K562 (cell line): Measurements from ENCODE around the gene DHPS. TPM values are rescaled to one million over a fixed set of nuclear protein-coding genes. Genes with fewer than 3 reads are reported as not detected.

Experiments
- ADNP ChIP-seq: fragments of 200-800 bp; sonication (Bioruptor generic); IDR thresholded peaks from 2 replicates; pipeline ENCODE4 v1.6.1; 2016; ENCODE audit warnings: missing genetic modification characterization, missing compliant biosample characterization
- ARNT ChIP-seq, 2 experiments: fragments of 450-650 bp; IDR thresholded peaks; 2 replicates each; pipeline ENCODE4 v1.6.1; 2016; ENCODE audit warnings: mild to moderate bottlenecking in 1 of 2
- GATA2 ChIP-seq: sonication (generic); formaldehyde crosslinking; IDR thresholded peaks from 2 replicates; pipeline ENCODE4 v1.4.0; 2020; ENCODE audit warnings: mild to moderate bottlenecking, missing genetic modification reagents
- MAZ ChIP-seq, 2 experiments: fragments of 450-650 bp in 1 of 2; sonication (generic) in 1 of 2; formaldehyde crosslinking; IDR thresholded peaks in 1 of 2; conservative IDR thresholded peaks in 1 of 2; 2 replicates each; pipeline versions ENCODE4 v1.4.0 to v1.5.0; 2020; ENCODE audit warnings: mild to moderate bottlenecking in 1 of 2, missing genetic modification reagents in 1 of 2
- MIER1 ChIP-seq: fragments of 450-650 bp; IDR thresholded peaks from 2 replicates; pipeline ENCODE4 v1.6.1; 2016; ENCODE audit warnings: antibody characterized with exemption, mild to moderate bottlenecking, low read depth
- NELFE ChIP-seq: IDR thresholded peaks from 2 replicates; pipeline ENCODE4 v1.6.1; 2011; ENCODE audit warnings: mild to moderate bottlenecking; ENCODE audit not compliant: insufficient read depth, insufficient read length
- NR3C1 ChIP-seq: sonication (generic); formaldehyde crosslinking; IDR thresholded peaks from 2 replicates; pipeline ENCODE4 v1.8.1; 2022; ENCODE audit warnings: missing genetic modification reagents
- PHB2 ChIP-seq: fragments of 450-650 bp; IDR thresholded peaks from 2 replicates; pipeline ENCODE4 v1.6.1; 2017; ENCODE audit warnings: low read depth
- PHF8 ChIP-seq: fragments of 200-600 bp; sonication (generic); IDR thresholded peaks from 2 replicates; pipeline ENCODE4 v1.6.1; 2012; ENCODE audit warnings: mixed run types, mild to moderate bottlenecking, inconsistent platforms, low read length, moderate library complexity, borderline replicate concordance
- POLR3G ChIP-seq: IDR thresholded peaks from 2 replicates; pipeline ENCODE4 v1.6.1; 2011; ENCODE audit not compliant: insufficient read length, insufficient replicate concordance; ENCODE audit errors: extremely low read depth
- RBM22 ChIP-seq: fragments of 200-400 bp; formaldehyde crosslinking; IDR thresholded peaks from 2 replicates; pipeline ENCODE4 v1.6.1; 2018; ENCODE audit warnings: low read length, low read depth; ENCODE audit not compliant: poor library complexity, severe bottlenecking
- SNRNP70 ChIP-seq: fragments of 200-400 bp; formaldehyde crosslinking; optimal IDR thresholded peaks from 2 replicates; pipeline ENCODE3; 2017; ENCODE audit warnings: low read depth, low read length
- TAF7 ChIP-seq: fragments of 450-650 bp; IDR thresholded peaks from 2 replicates; pipeline ENCODE4 v1.6.1; 2016; ENCODE audit warnings: missing genetic modification characterization, missing compliant biosample characterization
- ZBTB11 ChIP-seq, 3 experiments: fragments of 200-800 bp in 1 of 3; fragments of 250-450 bp in 1 of 3; fragments of 450-650 bp in 1 of 3; sonication (Bioruptor Pico) in 1 of 3; sonication (Bioruptor generic) in 1 of 3; formaldehyde crosslinking in 1 of 3; IDR thresholded peaks; 2 replicates each; pipeline versions ENCODE4 v1.6.1 to v1.8.0; 2016 to 2022; ENCODE audit warnings: mild to moderate bottlenecking in 2 of 3, missing genetic modification characterization in 2 of 3, missing compliant biosample characterization in 1 of 3, moderate library complexity in 1 of 3
- ZNF165 ChIP-seq: fragments of 250-450 bp; sonication (Bioruptor Pico); IDR thresholded peaks from 2 replicates; pipeline ENCODE4 v1.4.0; 2020; ENCODE audit warnings: borderline replicate concordance
- ZNF512 ChIP-seq: IDR thresholded peaks from 2 replicates; pipeline ENCODE4 v1.6.1; 2016; ENCODE audit warnings: missing genetic modification characterization, missing compliant biosample characterization
- ZNF696 ChIP-seq: fragments of 250-450 bp; sonication (Bioruptor Pico); conservative IDR thresholded peaks from 2 replicates; pipeline ENCODE4 v1.4.0; 2020; ENCODE audit warnings: mild to moderate bottlenecking, moderate library complexity
- ZNF76 ChIP-seq: fragments of 250-450 bp; sonication (Bioruptor Pico); IDR thresholded peaks from 2 replicates; pipeline ENCODE4 v1.4.0; 2020; ENCODE audit warnings: mild to moderate bottlenecking, moderate library complexity, borderline replicate concordance
- ZZZ3 ChIP-seq: fragments of 450-650 bp; IDR thresholded peaks from 2 replicates; pipeline ENCODE4 v1.6.1; 2016; ENCODE audit warnings: antibody characterized with exemption, mild to moderate bottlenecking, moderate library complexity
- polyA plus RNA-seq, 8 experiments: library from polyadenylated mRNA; depleted of rRNA in 4 of 8; stranded (reverse) in 5 of 8; unstranded in 3 of 8; fragments of >200 nt; fragmentation: Nextera tagmentation in 2 of 8; fragmentation: Illumina TruSeq in 1 of 8; extraction: Ambion mirVana in 2 of 8; extraction: Trizol in 1 of 8; gene quantifications; 2 replicates each; pipeline versions ENCODE4 v1.2.1 to v1.2.3, GENCODE V29; 2011 to 2014; ENCODE audit warnings: inconsistent platforms in 1 of 8, missing spikeins in 1 of 8
- total RNA-seq, 7 experiments: library from RNA; depleted of rRNA in 6 of 7; stranded (reverse); fragments of >200 nt in 6 of 7; fragmentation: Illumina TruSeq in 2 of 7; extraction: Trizol in 2 of 7; gene quantifications; 2 replicates each; pipeline versions ENCODE4 v1.2.1 to v1.2.3, GENCODE V29; 2011 to 2021; ENCODE audit warnings: low replicate concordance in 1 of 7
- TF ChIP-seq, protein P1 (sequence below): fragments of 150-350 bp; conservative IDR thresholded peaks from 2 replicates; pipeline ENCODE4 v1.6.1; 2014; ENCODE audit warnings: low read length

The DHPS gene
- total and polyA plus RNA-seq, 9 of the 15 experiments (the other 6 are each of a cell fraction or from before 2014, with no cell fraction given): 47.1 to 110 (median 79.9) TPM

GRCh38 chr19:12681074-12681987 lies at the start of gene DHPS (continued):
- no peak for TF ChIP-seq ZNF165 (CRISPR knock-in tag)
- no peak for TF ChIP-seq PHB2
- TF ChIP-seq RBM22: peak; percentile 92
- TF ChIP-seq MIER1: no peak
- no peak; the same call in 1 of the 2 replicates for TF ChIP-seq NR3C1 (CRISPR knock-in tag)
- TF ChIP-seq ZBTB11 (CRISPR knock-in tag; IDR thresholded peaks at IDR 0.05): peak; percentile 54 to 94 (median 64); a peak in 5 of 6 replicates
- TF ChIP-seq, protein P1, sequence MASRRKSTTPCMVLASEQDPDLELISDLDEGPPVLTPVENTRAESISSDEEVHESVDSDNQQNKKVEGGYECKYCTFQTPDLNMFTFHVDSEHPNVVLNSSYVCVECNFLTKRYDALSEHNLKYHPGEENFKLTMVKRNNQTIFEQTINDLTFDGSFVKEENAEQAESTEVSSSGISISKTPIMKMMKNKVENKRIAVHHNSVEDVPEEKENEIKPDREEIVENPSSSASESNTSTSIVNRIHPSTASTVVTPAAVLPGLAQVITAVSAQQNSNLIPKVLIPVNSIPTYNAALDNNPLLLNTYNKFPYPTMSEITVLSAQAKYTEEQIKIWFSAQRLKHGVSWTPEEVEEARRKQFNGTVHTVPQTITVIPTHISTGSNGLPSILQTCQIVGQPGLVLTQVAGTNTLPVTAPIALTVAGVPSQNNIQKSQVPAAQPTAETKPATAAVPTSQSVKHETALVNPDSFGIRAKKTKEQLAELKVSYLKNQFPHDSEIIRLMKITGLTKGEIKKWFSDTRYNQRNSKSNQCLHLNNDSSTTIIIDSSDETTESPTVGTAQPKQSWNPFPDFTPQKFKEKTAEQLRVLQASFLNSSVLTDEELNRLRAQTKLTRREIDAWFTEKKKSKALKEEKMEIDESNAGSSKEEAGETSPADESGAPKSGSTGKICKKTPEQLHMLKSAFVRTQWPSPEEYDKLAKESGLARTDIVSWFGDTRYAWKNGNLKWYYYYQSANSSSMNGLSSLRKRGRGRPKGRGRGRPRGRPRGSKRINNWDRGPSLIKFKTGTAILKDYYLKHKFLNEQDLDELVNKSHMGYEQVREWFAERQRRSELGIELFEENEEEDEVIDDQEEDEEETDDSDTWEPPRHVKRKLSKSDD: no peak
- TF ChIP-seq NELFE: no peak
- no peak for TF ChIP-seq ZNF696 (CRISPR knock-in tag)
- peak; percentile 98 for TF ChIP-seq PHF8
- TF ChIP-seq ZNF512 (tag): no peak
- no peak for TF ChIP-seq POLR3G
- no peak for TF ChIP-seq SNRNP70
- peak; percentile 73; the same call in 1 of the 2 replicates for TF ChIP-seq ZNF76 (CRISPR knock-in tag)
- TF ChIP-seq ADNP: no peak
- TF ChIP-seq GATA2 (CRISPR knock-in tag): no peak
- TF ChIP-seq ZZZ3: no peak
- peak; percentile 16 to 73 for TF ChIP-seq MAZ (CRISPR knock-in tag; conservative IDR thresholded peaks at IDR 0.05 in 1 of 2, IDR thresholded peaks at IDR 0.05 in 1 of 2)
- peak; percentile 82 for TF ChIP-seq TAF7 (tag)
- no peak for TF ChIP-seq ARNT (IDR thresholded peaks at IDR 0.05)
